ENCODE results near the gene CTTNBP2.

The CTTNBP2 gene

DNA sequence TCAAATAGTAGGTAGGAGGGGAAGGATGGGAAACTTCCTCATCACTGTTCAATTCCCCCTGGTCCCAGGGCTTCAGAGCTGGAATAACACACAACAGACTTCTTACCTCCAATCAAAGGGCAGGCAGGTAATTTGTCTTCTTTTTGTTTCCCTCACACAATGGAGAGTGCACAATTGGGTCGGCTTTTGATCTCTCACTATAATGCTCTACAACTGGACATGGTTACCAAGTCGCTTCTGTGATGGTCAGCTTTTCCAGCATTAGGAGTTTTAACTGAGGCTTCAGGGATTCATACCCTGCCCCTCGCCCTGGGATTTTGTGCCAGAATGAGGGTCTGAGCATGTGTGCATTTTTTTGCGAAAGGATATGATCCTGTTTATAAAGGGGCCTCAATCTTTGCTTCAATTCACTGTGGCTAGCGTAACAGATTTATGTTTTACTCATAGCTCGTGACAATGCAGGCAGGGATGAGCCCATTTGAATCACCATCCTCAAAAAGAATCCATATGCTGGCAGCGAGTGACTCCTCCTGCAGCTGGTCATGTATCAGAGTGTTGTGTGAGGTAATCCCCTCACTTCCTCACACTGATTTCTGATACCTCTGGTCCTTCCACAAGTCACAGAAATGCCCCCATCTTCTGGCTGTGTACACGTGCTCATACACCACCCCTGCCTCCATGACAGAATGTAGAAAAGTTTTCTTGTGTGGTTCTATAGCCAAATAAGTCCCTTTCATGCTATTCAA is 189.6 kb downstream of the CTTNBP2 start:
- peak in 1 of 2 experiments; percentile 8 for DNase-seq

- no peak for DNase-seq
Measured at GRCh38 chr7:117682681-117683385, 190.4 kb downstream of the CTTNBP2 start.

DNA sequence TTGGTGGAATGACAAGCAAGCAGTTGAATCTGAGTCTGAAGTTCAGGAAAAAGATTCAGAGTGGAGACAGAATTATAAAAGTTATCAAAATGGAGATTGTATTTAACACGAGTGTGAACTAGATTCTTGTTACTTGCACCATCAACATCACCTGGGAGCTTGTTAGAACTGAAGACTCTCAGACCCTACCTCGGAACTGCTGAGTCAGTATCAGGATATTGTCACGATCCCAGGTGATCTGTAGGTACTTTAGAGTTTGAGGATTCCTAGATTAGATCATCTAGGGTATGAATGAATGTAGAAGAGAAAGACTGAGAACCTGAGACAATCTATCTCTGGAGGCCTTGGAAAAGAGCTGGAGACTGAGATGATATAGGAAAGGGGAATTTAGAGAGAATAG is 194.1 kb downstream of the CTTNBP2 start:
- no peak for DNase-seq

- DNase-seq = no peak
Measured at GRCh38 chr7:117675497-117676435, 197.5 kb downstream of the CTTNBP2 start.

GRCh38 chr7:117674617-117675016 is 198.6 kb downstream of the CTTNBP2 start:
- DNase-seq = no peak

- DNase-seq = peak in 1 of 2 experiments; percentile 36
Measured at GRCh38 chr7:117673839-117674238, 199.4 kb downstream of the CTTNBP2 start.

DNA sequence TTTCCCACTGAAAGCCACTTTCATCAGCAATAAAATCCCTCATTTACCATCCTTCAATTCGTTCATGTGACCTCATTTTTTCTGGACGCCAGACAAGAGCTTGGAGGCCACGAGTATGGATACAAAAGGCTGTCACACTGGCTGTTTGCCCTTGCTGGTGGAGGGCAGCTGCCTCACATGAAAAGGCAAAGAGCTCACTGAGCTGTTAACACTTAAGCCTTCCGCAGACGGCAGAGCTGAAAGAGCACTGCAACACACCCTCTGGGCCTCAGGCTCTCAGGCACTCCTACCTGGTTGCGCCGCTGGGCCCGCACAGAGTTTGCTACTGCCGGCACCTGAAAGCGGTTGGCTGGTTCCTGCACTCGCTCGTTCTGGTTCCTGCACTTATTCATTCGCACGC is 199.9 kb downstream of the CTTNBP2 start:
- no peak for DNase-seq

DNA sequence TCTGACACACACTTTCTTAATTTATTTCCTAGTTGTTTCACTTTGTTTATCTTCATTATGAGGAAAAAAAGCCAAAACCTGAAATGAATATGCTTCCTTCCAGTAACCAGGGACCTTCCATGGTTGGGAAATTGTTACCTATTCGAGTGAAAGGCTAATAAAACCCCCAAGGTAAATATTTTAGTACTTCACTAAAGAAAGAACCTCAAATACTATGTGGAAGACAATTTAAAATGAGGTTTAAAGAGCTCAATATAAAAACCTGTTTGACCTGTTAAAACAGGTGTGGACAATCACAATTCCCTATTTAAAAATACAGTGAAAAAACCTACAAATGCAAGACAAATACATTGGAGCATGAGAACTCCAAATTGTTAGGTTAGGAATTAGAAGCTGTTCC is 200.8 kb downstream of the CTTNBP2 start:
- DNase-seq = no peak

DNA sequence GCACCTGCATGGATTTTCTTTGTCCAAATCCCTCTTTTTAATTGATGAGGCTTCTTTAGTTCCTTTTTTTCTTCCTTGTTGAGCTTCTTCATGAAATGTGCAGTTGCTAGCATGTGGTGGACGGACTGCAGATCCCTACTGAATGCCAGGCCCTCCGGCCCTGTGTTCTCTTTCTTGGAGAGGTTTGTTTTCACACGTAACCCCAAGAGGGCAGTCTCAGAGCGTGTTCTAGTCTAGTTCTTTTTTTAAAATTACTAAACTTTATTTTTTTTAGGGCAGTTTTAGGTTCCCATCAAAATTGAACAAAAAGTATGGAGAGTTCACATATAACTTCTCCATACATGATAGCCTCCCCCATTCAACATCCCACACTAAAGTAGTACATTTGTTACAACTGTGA is 203.4 kb downstream of the CTTNBP2 start:
- no peak for DNase-seq

GRCh38 chr7:117667456-117667855 is 205.8 kb downstream of the CTTNBP2 start:
- no peak for DNase-seq

GRCh38 chr7:117666689-117667088 is 206.6 kb downstream of the CTTNBP2 start:
- DNase-seq = no peak

DNA sequence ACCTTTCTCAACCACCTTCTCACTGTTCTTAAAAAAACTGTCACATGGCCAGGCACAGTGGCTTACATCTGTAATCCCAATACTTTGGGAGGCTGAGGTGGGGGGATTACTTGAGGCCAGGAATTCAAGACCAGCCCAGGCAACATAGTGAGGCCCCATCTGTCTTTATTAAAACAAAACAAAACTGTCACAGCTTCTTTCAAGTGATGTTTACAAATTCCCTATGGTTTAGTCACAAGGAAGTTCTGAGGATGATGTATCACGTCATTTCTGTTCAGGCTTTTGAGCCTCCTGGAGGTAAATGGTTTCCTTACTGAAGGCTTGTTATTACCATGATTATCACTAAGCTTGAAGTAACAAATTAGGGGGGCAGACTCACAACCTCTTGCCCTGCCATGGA is 207.2 kb downstream of the CTTNBP2 start:
- no peak for DNase-seq

GRCh38 chr7:117665368-117665767 is 207.9 kb downstream of the CTTNBP2 start:
- no peak for DNase-seq

- no peak for DNase-seq
Measured at GRCh38 chr7:117664047-117664446, 209.2 kb downstream of the CTTNBP2 start.

DNA sequence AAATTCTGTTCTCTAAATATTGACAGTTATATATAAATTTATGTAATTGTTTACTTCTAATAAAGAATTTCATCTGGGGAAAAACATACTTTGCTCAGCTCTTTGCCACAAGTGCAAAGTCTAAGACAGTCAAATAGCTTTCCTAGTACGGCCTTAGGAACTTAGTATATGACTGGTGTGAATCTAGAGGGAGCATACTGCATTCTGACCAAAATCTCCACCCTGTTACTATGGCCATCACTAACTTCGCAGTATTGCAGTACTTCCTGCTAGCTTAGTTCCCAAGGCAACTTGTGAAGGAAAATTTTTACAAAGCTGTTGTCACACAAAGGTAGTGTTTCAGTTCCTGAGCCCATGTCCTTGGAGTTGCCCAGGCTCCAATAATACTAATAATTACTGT is 211.9 kb downstream of the CTTNBP2 start:
- DNase-seq = no peak
